HepG2 (cell line): Measurements from ENCODE around the gene SLC25A10. TPM values are rescaled to one million over a fixed set of nuclear protein-coding genes. Genes with fewer than 3 reads are reported as not detected.

Source experiments
- CHCHD3 ChIP-seq: sonication (generic); formaldehyde crosslinking; IDR thresholded peaks from 2 replicates; pipeline ENCODE4 v1.8.0; 2022; ENCODE audit warnings: mild to moderate bottlenecking, missing genetic modification reagents, moderate library complexity
- FOXC1 ChIP-seq: sonication (generic); formaldehyde crosslinking; IDR thresholded peaks from 2 replicates; pipeline ENCODE4 v1.8.0; 2022; ENCODE audit warnings: mild to moderate bottlenecking, missing genetic modification reagents, borderline replicate concordance
- GABPA ChIP-seq, 2 experiments: IDR thresholded peaks; 2 replicates each; pipeline ENCODE4 v1.6.1; 2011 to 2016; ENCODE audit warnings: low read depth in 2 of 2, low read length in 1 of 2, missing biosample characterization in 1 of 2, missing genetic modification characterization in 1 of 2
- HIVEP1 ChIP-seq: sonication (generic); formaldehyde crosslinking; IDR thresholded peaks from 2 replicates; pipeline ENCODE4 v1.4.0; 2020; ENCODE audit warnings: mild to moderate bottlenecking, missing genetic modification reagents
- KLF15 ChIP-seq: sonication (generic); formaldehyde crosslinking; IDR thresholded peaks from 2 replicates; pipeline ENCODE4 v1.8.1; 2023; ENCODE audit warnings: borderline replicate concordance, mild to moderate bottlenecking, inconsistent platforms, missing genetic modification reagents, mixed read lengths
- NFATC3 ChIP-seq: sonication (generic); formaldehyde crosslinking; IDR thresholded peaks from 2 replicates; pipeline ENCODE4 v1.5.1; 2020; ENCODE audit warnings: mild to moderate bottlenecking, missing genetic modification reagents
- NFYC ChIP-seq: IDR thresholded peaks from 2 replicates; pipeline ENCODE4 v1.6.1; 2016; ENCODE audit warnings: missing genetic modification reagents, missing compliant biosample characterization
- PAWR ChIP-seq: sonication (generic); formaldehyde crosslinking; IDR thresholded peaks from 2 replicates; pipeline ENCODE4 v1.4.0; 2020; ENCODE audit warnings: missing genetic modification reagents, mild to moderate bottlenecking, borderline replicate concordance
- POLR2G ChIP-seq: fragments of 200-400 bp; formaldehyde crosslinking; IDR thresholded peaks from 2 replicates; pipeline ENCODE4 v1.6.1; 2018; ENCODE audit warnings: mild to moderate bottlenecking, low read depth, low read length, moderate library complexity
- RARA ChIP-seq: IDR thresholded peaks from 2 replicates; pipeline ENCODE4 v1.6.1; 2016; ENCODE audit warnings: missing genetic modification reagents, missing compliant biosample characterization
- RFX3 ChIP-seq: IDR thresholded peaks from 2 replicates; pipeline ENCODE4 v1.6.1; 2016; ENCODE audit warnings: missing biosample characterization, missing genetic modification reagents
- SYNCRIP ChIP-seq: fragments of 200-400 bp; formaldehyde crosslinking; IDR thresholded peaks from 2 replicates; pipeline ENCODE4 v1.6.1; 2018; ENCODE audit warnings: mild to moderate bottlenecking, low read depth, low read length; ENCODE audit not compliant: insufficient read depth
- U2AF2 ChIP-seq: fragments of 200-400 bp; formaldehyde crosslinking; IDR thresholded peaks from 2 replicates; pipeline ENCODE4 v1.6.1; 2017; ENCODE audit warnings: low read depth, mild to moderate bottlenecking, low read length
- ZNF317 ChIP-seq: sonication (generic); formaldehyde crosslinking; IDR thresholded peaks from 2 replicates; pipeline ENCODE4 v1.5.0; 2020; ENCODE audit warnings: mild to moderate bottlenecking, missing genetic modification reagents
- ZNF510 ChIP-seq: sonication (generic); formaldehyde crosslinking; IDR thresholded peaks from 2 replicates; pipeline ENCODE4 v1.4.0; 2020; ENCODE audit warnings: low read depth, mild to moderate bottlenecking, missing genetic modification reagents
- ZNF569 ChIP-seq: sonication (generic); formaldehyde crosslinking; IDR thresholded peaks from 2 replicates; pipeline ENCODE4 v1.5.0; 2020; ENCODE audit warnings: mild to moderate bottlenecking, missing genetic modification reagents, moderate library complexity, borderline replicate concordance
- ZNF607 ChIP-seq: sonication (generic); formaldehyde crosslinking; IDR thresholded peaks from 2 replicates; pipeline ENCODE4 v1.5.1; 2020; ENCODE audit warnings: missing genetic modification reagents, mild to moderate bottlenecking, borderline replicate concordance
- ZNF678 ChIP-seq: sonication (generic); formaldehyde crosslinking; IDR thresholded peaks from 2 replicates; pipeline ENCODE4 v1.4.0; 2020; ENCODE audit warnings: mild to moderate bottlenecking, missing genetic modification reagents
- ZSCAN9 ChIP-seq: IDR thresholded peaks from 2 replicates; pipeline ENCODE4 v1.6.1; 2016; ENCODE audit warnings: borderline replicate concordance
- polyA plus RNA-seq, 8 experiments: library from polyadenylated mRNA; depleted of rRNA in 3 of 8; stranded (reverse) in 7 of 8; unstranded in 1 of 8; fragments of >200 nt; fragmentation: Illumina TruSeq in 4 of 8; extraction: Trizol in 4 of 8; gene quantifications; 2 replicates each; pipeline versions ENCODE4 v1.2.1 to v1.2.3, GENCODE V29; 2011 to 2016; ENCODE audit warnings: low read depth in 4 of 8, missing spikeins in 1 of 8, mixed read lengths in 1 of 8; ENCODE audit not compliant: insufficient read depth in 1 of 8
- total RNA-seq, 5 experiments: library from RNA; depleted of rRNA; stranded (reverse); fragments of >200 nt; fragmentation: Illumina TruSeq; extraction: Trizol; gene quantifications; 2 replicates each; pipeline ENCODE4 v1.2.3, GENCODE V29; 2016; ENCODE audit warnings: low read depth in 1 of 5
- TF ChIP-seq, protein P1 (sequence below): sonication (generic); formaldehyde crosslinking; IDR thresholded peaks from 2 replicates; pipeline ENCODE4 v1.8.0; 2022; ENCODE audit warnings: missing genetic modification reagents, mild to moderate bottlenecking, inconsistent platforms, borderline replicate concordance
- TF ChIP-seq, protein P2 (sequence below): IDR thresholded peaks from 2 replicates; pipeline ENCODE4 v1.6.1; 2018; ENCODE audit warnings: missing genetic modification reagents
- TF ChIP-seq, protein P3 (sequence below): sonication (generic); formaldehyde crosslinking; IDR thresholded peaks from 2 replicates; pipeline ENCODE4 v1.4.0; 2020; ENCODE audit warnings: missing genetic modification reagents, mild to moderate bottlenecking, borderline replicate concordance
- TF ChIP-seq, protein P4 (sequence below): IDR thresholded peaks from 2 replicates; pipeline ENCODE4 v1.6.1; 2012; ENCODE audit warnings: low read depth, low read length, improper control_type of control experiment

SLC25A10 gene
- total and polyA plus RNA-seq, 2 of the 13 experiments (the other 11 are each of a cell fraction or from before 2014, with no cell fraction given), result 46.5 to 140 TPM

DNA sequence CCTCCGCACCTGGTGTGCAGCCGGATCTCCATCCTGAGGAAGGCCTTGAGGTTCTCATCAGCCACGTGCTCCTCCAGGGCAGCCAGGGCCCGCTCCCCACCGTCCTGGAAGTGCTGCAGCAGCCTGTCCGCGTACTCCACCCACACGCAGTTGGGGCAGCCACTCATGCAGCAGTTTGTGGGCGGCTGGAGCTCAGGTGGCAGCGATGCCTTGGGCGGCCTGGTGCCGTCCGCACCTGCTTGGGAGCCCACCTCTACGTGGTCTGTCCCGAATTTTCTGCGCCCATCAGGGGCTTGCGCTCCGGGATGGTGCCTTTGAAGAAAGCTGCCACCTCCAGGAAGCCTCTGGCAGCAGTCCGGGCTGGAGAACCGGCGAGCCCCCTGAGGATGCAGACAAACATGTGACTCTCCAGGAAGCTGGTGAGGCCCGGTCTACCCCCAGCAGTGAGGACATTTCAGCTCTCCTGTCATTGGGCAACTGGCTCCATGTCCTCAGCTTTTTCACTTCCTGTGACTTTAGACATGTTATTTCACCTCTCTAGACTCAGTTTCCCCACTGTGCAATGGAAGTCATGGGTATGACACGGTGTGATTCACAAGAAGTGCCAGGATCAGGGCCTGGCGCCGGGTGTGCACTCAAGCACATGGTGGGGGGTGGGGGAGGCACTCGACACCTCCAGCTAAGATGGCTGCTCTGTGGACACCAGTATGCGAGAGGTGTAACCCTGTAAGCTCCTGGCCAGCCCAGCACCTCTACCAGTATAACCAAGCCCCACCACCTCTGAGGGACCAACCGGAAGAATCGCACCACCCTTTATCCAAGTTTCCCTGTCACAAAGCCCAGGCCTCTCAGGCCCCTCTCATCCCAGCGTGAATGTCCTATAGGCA lies 46.6 kb upstream of the SLC25A10 start (continued):
- TF ChIP-seq, protein P1, sequence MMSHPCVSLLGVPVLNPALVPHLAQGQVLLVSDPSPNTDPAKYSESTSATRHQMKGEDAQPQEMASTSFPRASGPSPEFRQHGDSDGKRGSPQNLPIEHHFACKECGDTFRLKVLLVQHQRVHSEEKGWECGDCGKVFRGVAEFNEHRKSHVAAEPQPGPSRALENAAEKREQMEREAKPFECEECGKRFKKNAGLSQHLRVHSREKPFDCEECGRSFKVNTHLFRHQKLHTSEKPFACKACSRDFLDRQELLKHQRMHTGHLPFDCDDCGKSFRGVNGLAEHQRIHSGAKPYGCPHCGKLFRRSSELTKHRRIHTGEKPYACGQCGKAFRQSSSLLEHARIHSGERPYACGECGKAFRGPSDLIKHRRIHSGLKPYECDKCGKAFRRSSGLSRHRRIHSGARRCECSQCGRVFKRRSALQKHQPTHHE (CRISPR knock-in tag), result no peak
- TF ChIP-seq, protein P2, sequence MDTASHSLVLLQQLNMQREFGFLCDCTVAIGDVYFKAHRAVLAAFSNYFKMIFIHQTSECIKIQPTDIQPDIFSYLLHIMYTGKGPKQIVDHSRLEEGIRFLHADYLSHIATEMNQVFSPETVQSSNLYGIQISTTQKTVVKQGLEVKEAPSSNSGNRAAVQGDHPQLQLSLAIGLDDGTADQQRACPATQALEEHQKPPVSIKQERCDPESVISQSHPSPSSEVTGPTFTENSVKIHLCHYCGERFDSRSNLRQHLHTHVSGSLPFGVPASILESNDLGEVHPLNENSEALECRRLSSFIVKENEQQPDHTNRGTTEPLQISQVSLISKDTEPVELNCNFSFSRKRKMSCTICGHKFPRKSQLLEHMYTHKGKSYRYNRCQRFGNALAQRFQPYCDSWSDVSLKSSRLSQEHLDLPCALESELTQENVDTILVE (CRISPR knock-in tag), result no peak
- TF ChIP-seq POLR2G, result peak; percentile 43; the same call in 1 of the 2 replicates
- no peak for TF ChIP-seq ZNF678
- 0 out of 2 replicates have a peak, but pooled peaks have one; percentile 57 for TF ChIP-seq FOXC1
- TF ChIP-seq SYNCRIP, result no peak
- TF ChIP-seq RFX3 (CRISPR knock-in tag), result no peak
- TF ChIP-seq, protein P3, sequence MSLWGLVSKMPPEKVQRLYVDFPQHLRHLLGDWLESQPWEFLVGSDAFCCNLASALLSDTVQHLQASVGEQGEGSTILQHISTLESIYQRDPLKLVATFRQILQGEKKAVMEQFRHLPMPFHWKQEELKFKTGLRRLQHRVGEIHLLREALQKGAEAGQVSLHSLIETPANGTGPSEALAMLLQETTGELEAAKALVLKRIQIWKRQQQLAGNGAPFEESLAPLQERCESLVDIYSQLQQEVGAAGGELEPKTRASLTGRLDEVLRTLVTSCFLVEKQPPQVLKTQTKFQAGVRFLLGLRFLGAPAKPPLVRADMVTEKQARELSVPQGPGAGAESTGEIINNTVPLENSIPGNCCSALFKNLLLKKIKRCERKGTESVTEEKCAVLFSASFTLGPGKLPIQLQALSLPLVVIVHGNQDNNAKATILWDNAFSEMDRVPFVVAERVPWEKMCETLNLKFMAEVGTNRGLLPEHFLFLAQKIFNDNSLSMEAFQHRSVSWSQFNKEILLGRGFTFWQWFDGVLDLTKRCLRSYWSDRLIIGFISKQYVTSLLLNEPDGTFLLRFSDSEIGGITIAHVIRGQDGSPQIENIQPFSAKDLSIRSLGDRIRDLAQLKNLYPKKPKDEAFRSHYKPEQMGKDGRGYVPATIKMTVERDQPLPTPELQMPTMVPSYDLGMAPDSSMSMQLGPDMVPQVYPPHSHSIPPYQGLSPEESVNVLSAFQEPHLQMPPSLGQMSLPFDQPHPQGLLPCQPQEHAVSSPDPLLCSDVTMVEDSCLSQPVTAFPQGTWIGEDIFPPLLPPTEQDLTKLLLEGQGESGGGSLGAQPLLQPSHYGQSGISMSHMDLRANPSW (CRISPR knock-in tag), result no peak
- TF ChIP-seq ZNF510 (CRISPR knock-in tag), result no peak
- no peak for TF ChIP-seq CHCHD3 (CRISPR knock-in tag)
- no peak for TF ChIP-seq RARA (CRISPR knock-in tag)
- TF ChIP-seq NFATC3 (CRISPR knock-in tag), result no peak
- no peak for TF ChIP-seq ZSCAN9 (CRISPR knock-in tag)
- no peak for TF ChIP-seq NFYC (CRISPR knock-in tag)
- TF ChIP-seq PAWR (CRISPR knock-in tag), result no peak
- no peak for TF ChIP-seq U2AF2
- peak; percentile 28; the same call in 1 of the 2 replicates for TF ChIP-seq GABPA (IDR thresholded peaks at IDR 0.05; ENCODE audit: low read depth, low read length)
- TF ChIP-seq GABPA (CRISPR knock-in tag; IDR thresholded peaks at IDR 0.05; ENCODE audit: low read depth), result peak; percentile 41; the same call in 1 of the 2 replicates
- TF ChIP-seq, protein P4, sequence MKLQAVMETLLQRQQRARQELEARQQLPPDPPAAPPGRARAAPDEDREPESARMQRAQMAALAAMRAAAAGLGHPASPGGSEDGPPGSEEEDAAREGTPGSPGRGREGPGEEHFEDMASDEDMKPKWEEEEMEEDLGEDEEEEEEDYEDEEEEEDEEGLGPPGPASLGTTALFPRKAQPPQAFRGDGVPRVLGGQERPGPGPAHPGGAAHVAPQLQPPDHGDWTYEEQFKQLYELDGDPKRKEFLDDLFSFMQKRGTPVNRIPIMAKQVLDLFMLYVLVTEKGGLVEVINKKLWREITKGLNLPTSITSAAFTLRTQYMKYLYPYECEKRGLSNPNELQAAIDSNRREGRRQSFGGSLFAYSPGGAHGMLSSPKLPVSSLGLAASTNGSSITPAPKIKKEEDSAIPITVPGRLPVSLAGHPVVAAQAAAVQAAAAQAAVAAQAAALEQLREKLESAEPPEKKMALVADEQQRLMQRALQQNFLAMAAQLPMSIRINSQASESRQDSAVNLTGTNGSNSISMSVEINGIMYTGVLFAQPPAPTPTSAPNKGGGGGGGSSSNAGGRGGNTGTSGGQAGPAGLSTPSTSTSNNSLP, result no peak
- TF ChIP-seq ZNF317 (CRISPR knock-in tag), result no peak
- no peak for TF ChIP-seq KLF15 (CRISPR knock-in tag)
- no peak for TF ChIP-seq ZNF607 (CRISPR knock-in tag)
- no peak for TF ChIP-seq ZNF569 (CRISPR knock-in tag)
- TF ChIP-seq HIVEP1 (CRISPR knock-in tag), result no peak; the same call in 1 of the 2 replicates
